GM21576 (cell line): Measurements from ENCODE around the gene HES1.
"Not testable (repeated sequence)": the region's sequence is repeated elsewhere in the genome, so short reads cannot be mapped to it uniquely, and the experiment has no call there.

Experiments
- ATAC-seq: cut with Tn5 transposase; IDR thresholded peaks from one replicate; pipeline ENCODE4 v1.9.1; 2021; ENCODE audit warnings: mild to moderate bottlenecking, moderate library complexity; ENCODE audit not compliant: unreplicated experiment

HES1 gene

GRCh38 chr3:194139814-194140391 lies 4.0 kb downstream of the HES1 start:
- no peak for ATAC-seq

DNA sequence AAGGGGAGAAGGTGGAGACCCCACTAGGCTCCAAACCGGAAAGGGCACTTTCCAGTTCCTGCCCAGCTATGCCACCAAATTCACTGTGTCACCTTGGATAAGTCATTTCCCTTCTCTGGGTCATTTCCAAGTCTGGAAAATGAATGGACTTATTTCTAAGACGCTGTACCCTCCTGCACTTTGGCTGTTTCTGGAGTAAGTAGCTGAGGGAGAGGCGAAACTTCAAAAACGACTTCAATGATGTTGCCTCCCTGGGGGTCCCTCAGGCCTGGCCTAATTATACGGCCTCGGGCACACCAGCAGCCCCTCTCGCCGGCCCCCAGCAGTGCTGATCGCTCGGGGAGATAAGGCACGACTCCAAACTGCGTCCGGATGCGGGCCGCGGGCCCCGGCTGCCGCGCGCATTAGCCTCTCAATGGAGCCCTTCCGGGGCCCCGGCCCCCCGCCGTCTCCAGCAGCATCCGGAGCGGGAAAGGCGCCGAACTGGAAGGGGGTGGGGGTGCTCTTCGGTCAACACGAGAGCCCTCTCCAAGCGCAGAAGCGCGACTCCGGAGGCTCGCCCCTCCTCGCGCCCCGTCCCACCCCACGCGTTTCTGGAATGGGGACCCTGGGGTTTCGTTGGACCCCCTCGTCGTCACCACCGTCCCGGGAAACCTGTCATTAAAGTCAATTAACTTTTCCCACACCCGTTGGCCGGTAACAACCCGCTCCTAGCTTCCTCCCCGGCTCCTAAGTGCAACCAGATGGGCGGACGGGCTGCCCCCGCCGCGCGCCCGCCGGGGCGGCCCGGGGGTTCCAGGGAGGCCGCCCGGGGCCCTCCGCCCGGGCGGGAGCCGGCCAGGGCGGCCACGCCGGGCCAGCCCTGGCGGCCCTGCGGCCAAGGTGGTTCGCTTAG lies 4.8 kb downstream of the HES1 start:
- ATAC-seq, result no peak

GRCh38 chr3:194141415-194142155 lies 5.6 kb downstream of the HES1 start:
- ATAC-seq, result peak; percentile 39

GRCh38 chr3:194142156-194142910 lies 6.4 kb downstream of the HES1 start:
- no peak for ATAC-seq

DNA sequence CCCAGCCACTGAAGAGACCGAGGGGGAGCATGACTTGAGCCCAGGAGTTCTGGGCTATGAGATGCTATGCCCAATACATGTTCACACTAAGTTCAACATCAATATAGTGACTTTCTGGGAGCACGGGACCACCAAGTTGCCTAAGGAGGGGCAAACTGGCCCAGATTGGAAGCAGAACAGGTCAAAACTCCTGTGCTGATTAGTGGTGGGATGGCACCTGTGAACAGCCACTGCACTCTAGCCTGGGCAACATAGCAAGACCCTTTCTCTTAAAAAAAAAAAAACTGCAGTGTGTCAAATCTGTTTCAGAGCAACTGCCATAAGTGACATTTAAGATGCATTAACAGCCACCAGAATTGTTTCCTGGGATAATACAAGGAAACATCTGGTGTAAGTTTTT lies 9.8 kb downstream of the HES1 start:
- no peak for ATAC-seq

DNA sequence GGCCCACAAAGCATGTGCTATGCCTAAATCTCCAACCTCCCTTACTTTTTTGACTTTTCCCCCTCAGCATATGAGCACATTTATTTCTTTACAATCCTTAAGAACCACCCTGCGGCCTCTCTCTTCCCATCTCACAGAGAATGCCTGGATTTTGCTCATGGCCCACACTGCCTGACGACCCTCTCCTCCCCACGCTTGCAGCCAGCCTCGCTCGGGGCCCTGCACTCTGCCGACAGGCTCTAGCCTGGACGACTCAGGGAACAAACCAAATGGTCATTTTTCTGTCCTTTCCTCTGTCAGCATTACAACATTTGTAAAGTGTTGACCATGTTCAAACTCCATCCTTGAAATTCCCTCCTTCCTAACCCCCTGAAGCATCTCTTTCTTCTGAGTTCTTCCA lies 11.7 kb downstream of the HES1 start:
- ATAC-seq, result no peak

DNA sequence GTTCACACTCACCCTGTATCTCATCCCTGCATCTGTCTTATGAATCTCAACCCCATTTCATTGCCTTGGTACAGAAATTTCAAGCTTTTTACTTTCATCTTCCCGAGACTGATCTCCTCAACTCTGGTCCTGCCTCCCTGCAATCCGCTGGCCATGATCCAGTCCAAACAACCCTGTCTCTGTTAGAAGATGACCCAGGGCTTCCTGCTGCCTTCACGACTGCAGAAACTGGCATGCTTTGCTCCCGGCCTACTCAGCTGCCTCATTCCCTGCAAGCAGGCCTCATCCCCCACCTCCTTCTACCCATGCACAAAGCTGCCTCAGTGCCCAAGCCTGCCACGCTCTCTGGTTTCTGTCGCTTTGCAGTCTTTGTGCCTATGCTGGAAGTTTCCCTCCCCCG lies 12.4 kb downstream of the HES1 start:
- no peak for ATAC-seq

GRCh38 chr3:194150252-194150934 lies 14.4 kb downstream of the HES1 start:
- ATAC-seq, result no peak

- ATAC-seq, result not testable (repeated sequence)
Measured at GRCh38 chr3:194150935-194151302, 15.0 kb downstream of the HES1 start.

- no peak for ATAC-seq
Measured at GRCh38 chr3:194154346-194154745, 18.4 kb downstream of the HES1 start.

GRCh38 chr3:194156095-194156494 lies 20.1 kb downstream of the HES1 start:
- no peak for ATAC-seq

DNA sequence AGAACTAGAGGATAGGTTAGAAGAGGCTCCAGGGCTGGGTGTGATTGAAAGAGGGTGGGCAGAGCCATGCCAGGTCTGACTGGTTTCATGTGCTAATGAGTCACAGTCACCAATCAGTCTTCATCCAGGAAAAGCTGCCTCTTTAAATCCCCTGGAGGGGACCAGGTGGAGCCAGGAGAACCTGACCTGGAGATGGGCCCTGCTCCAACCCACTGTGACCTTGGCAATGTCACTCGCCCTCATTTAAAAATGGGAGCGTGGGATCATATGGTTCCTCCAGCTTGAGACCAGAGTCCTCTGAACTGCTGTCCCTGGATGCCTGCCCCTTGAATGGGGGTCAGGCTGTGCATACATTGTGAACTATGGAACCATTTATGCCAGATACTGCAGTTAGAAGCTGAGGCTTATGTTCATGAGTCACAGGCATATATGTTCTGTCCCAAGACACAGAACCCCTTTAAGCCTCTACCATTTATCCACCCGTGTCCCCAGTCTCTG lies 23.0 kb downstream of the HES1 start:
- ATAC-seq, result no peak

GRCh38 chr3:194160158-194160557 lies 24.2 kb downstream of the HES1 start:
- no peak for ATAC-seq

DNA sequence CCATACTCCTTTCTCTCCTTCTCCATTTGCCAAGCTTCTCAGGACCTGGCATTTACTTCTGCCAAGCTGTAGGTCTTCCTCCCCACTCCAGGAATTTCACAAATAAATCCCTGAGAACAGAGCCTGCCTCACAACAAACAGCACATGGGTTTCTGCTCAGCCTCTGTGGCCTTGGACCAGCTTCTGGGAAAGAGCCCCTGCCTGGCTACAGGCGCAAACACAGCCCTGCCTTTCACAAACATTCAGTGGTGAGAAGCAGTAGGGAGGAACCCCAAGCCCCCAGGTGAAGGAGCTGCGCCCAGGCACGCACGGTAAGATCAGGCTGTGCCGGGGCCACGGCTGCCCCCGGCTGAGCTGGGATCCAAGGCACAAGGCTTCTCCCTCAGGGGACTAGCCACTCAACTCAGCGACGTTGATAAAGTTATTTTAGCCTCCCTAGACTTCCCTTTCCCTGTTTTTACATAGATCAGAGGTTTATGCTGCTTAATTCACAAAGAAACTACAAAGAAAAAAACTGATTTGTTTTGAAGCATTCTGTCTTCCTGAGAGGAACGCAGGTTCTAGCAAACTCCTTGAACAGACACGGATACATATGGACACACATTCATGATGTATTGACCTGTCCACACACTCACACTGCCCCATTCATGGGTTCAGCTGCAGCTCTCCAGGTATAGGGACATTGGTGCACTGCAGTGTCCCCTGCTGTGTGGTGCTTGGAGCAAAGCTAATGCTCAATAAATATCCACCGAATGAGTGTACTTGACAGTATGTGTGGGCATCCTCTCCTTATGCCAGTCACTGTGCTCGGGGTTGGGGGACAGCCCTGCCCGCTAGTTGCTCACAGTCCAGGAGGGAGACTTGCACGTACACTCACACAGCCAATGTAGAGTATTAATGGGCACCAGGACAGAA lies 25.4 kb downstream of the HES1 start:
- ATAC-seq, result no peak

GRCh38 chr3:194162070-194162678 lies 26.2 kb downstream of the HES1 start:
- ATAC-seq, result no peak

DNA sequence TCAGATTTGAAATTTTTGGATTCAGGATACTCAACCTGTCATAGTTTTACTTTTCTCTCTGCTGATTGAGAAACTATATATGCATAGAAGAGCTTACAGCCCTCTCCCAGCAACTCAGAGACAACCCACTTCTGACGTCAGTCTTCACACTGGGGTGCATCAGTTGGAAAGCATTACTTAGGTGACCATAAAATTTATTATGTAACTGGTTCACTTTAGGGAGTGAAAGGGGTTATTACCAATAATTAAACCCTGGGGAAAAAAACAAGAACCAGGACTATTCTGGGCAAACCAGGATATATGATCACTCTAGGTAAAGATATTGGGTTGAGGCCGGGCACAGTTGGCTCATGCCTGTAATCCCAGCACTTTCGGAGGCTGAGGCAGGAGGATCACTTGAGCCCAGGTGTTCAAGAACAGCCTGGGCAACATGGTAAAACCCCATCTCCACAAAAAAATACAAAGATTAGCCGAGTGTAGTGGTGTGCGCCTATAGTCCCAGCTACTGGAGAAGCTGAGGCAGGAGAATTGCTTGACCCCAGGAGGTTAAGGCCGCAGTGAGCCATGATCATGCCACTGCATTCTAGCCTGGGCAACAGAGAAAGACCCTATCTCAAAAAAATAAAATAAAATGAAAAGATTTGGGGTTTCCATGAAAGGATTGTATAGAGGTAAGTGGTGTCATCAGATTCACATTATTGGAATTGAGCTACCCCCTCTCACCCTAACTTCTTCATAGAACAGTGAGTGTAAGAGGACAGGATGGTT lies 27.1 kb downstream of the HES1 start:
- no peak for ATAC-seq

GRCh38 chr3:194163697-194164096 lies 27.7 kb downstream of the HES1 start:
- no peak for ATAC-seq

DNA sequence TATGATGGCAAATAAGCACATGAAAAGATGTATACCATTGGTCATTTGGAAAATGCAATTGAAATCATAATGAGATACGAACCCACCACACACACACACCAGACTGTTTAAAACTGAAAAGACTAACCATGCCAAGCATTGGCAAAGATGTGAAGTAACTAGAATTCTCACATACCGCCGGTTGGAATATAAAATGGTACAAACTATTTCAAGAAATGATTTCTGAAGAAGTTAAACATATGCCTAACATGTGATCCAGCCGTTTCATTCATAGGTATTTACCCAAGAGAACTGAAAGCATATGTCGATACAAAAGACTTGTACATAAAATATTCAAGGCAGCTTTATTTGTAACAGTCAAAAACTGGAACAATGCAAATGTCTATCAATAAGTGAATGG lies 28.9 kb downstream of the HES1 start:
- ATAC-seq, result no peak
